HG03025 (cell line): ENCODE results near the gene POLDIP2.
A peak's percentile ranks its signal among the peaks of the same experiment; 100 is the strongest.

ENCODE experiments used
- ATAC-seq: cut with Tn5 transposase; IDR thresholded peaks from one replicate; pipeline ENCODE4 v1.9.1; 2021; ENCODE audit warnings: mild to moderate bottlenecking, moderate library complexity; ENCODE audit not compliant: unreplicated experiment, low FRiP score

POLDIP2 gene

GRCh38 chr17:28357061-28357900, at the start of gene POLDIP2:
TSS of gene POLDIP2 (minus strand) at chr17:28357527. CDS start at chr17:28357448, 79 bp downstream.
- ATAC-seq, result peak; percentile 87

- no peak for ATAC-seq
These were observed 49.1 kb upstream of the POLDIP2 start for GRCh38 chr17:28406473-28406814.

- ATAC-seq, result peak; percentile 61
These were observed 48.5 kb upstream of the POLDIP2 start, which contains the start of gene SLC46A1 for GRCh38 chr17:28405632-28406472. TSS of gene SLC46A1 (minus strand) at chr17:28406212. CDS start at chr17:28406114, 98 bp downstream.

GRCh38 chr17:28404812-28405570, 47.7 kb upstream of the POLDIP2 start:
- ATAC-seq, result no peak

GRCh38 chr17:28404461-28404811, 47.1 kb upstream of the POLDIP2 start:
- no peak for ATAC-seq

GRCh38 chr17:28404007-28404406, 46.7 kb upstream of the POLDIP2 start:
- no peak for ATAC-seq

- no peak for ATAC-seq
These were observed 45.5 kb upstream of the POLDIP2 start for GRCh38 chr17:28402844-28403243.

- no peak for ATAC-seq
These were observed 44.9 kb upstream of the POLDIP2 start for GRCh38 chr17:28402224-28402630.

- no peak for ATAC-seq
These were observed 42.5 kb upstream of the POLDIP2 start for GRCh38 chr17:28399808-28400207.

- no peak for ATAC-seq
These were observed 41.1 kb upstream of the POLDIP2 start for GRCh38 chr17:28398280-28398981.

GRCh38 chr17:28397687-28398279, 40.5 kb upstream of the POLDIP2 start:
- no peak for ATAC-seq

GRCh38 chr17:28397275-28397674, 39.9 kb upstream of the POLDIP2 start:
- ATAC-seq, result no peak

GRCh38 chr17:28396635-28397239, 39.4 kb upstream of the POLDIP2 start:
- no peak for ATAC-seq

GRCh38 chr17:28395968-28396367, 38.6 kb upstream of the POLDIP2 start:
- ATAC-seq, result no peak

GRCh38 chr17:28395426-28395825, 38.1 kb upstream of the POLDIP2 start:
- ATAC-seq, result no peak

GRCh38 chr17:28394337-28395116, 37.2 kb upstream of the POLDIP2 start:
- ATAC-seq, result no peak

GRCh38 chr17:28392491-28392890, 35.2 kb upstream of the POLDIP2 start:
- ATAC-seq, result no peak

- ATAC-seq, result no peak
These were observed 34.1 kb upstream of the POLDIP2 start for GRCh38 chr17:28391401-28391800.

GRCh38 chr17:28390984-28391383, 33.7 kb upstream of the POLDIP2 start:
- ATAC-seq, result no peak
